Measurements from ENCODE around the gene HBG1. TPM values are rescaled to one million over a fixed set of nuclear protein-coding genes. Genes with fewer than 3 reads are reported as not detected.

The HBG1 gene
- total RNA-seq, 1 experiment from 2014 or later: not detected

Other genes with a start within 250 kb of the HBG1 start
- gene OR52J3, start 203.3 kb downstream of the HBG1 start, total RNA-seq (2014; rRNA removed; shearing (Covaris generic)): not detected in 2 replicates
- gene OR52E2, start 190.2 kb downstream of the HBG1 start, total RNA-seq (2014; rRNA removed; shearing (Covaris generic)): not detected in 2 replicates
- not detected in 2 replicates for gene OR52E1, start 180.3 kb downstream of the HBG1 start, total RNA-seq (2014; rRNA removed; shearing (Covaris generic))
- gene OR52A5, start 111.5 kb downstream of the HBG1 start, total RNA-seq (2014; rRNA removed; shearing (Covaris generic)): not detected in 2 replicates
- gene OR52A1, start 95.1 kb downstream of the HBG1 start, total RNA-seq (2014; rRNA removed; shearing (Covaris generic)): not detected in 2 replicates
- gene OR51V1, start 49.2 kb downstream of the HBG1 start, total RNA-seq (2014; rRNA removed; shearing (Covaris generic)): not detected in 2 replicates
- not detected in 2 replicates for gene HBB, start 22.8 kb downstream of the HBG1 start, total RNA-seq (2014; rRNA removed; shearing (Covaris generic))
- gene HBD, start 15.4 kb downstream of the HBG1 start, total RNA-seq (2014; rRNA removed; shearing (Covaris generic)): not detected in 2 replicates
- gene HBG2, start 4.9 kb upstream of the HBG1 start, total RNA-seq (2014; rRNA removed; shearing (Covaris generic)): not detected in 2 replicates
- gene HBE1, start 20.1 kb upstream of the HBG1 start, total RNA-seq (2014; rRNA removed; shearing (Covaris generic)): 0.26 TPM in 1 of 2 replicates, not detected in the other
- gene OR51B4, start 52.1 kb upstream of the HBG1 start, total RNA-seq (2014; rRNA removed; shearing (Covaris generic)): not detected in 2 replicates
- not detected in 2 replicates for gene OR51B2, start 74.4 kb upstream of the HBG1 start, total RNA-seq (2014; rRNA removed; shearing (Covaris generic))
- 0.28 TPM in 1 of 2 replicates, not detected in the other for gene OR51B5, start 93.7 kb upstream of the HBG1 start, total RNA-seq (2014; rRNA removed; shearing (Covaris generic))
- not detected in 2 replicates for gene OR51B6, start 101.7 kb upstream of the HBG1 start, total RNA-seq (2014; rRNA removed; shearing (Covaris generic))
- not detected in 2 replicates for gene OR51M1, start 134.0 kb upstream of the HBG1 start, total RNA-seq (2014; rRNA removed; shearing (Covaris generic))
- gene OR51Q1, start 172.3 kb upstream of the HBG1 start, total RNA-seq (2014; rRNA removed; shearing (Covaris generic)): not detected in 2 replicates
- gene OR51I1, start 191.7 kb upstream of the HBG1 start, total RNA-seq (2014; rRNA removed; shearing (Covaris generic)): not detected in 2 replicates
- gene OR51I2, start 199.5 kb upstream of the HBG1 start, total RNA-seq (2014; rRNA removed; shearing (Covaris generic)): not detected in 2 replicates
- gene OR52D1, start 238.8 kb upstream of the HBG1 start, total RNA-seq (2014; rRNA removed; shearing (Covaris generic)): not detected in 2 replicates